ENCODE data around the gene STON1.

The STON1 gene

DNA sequence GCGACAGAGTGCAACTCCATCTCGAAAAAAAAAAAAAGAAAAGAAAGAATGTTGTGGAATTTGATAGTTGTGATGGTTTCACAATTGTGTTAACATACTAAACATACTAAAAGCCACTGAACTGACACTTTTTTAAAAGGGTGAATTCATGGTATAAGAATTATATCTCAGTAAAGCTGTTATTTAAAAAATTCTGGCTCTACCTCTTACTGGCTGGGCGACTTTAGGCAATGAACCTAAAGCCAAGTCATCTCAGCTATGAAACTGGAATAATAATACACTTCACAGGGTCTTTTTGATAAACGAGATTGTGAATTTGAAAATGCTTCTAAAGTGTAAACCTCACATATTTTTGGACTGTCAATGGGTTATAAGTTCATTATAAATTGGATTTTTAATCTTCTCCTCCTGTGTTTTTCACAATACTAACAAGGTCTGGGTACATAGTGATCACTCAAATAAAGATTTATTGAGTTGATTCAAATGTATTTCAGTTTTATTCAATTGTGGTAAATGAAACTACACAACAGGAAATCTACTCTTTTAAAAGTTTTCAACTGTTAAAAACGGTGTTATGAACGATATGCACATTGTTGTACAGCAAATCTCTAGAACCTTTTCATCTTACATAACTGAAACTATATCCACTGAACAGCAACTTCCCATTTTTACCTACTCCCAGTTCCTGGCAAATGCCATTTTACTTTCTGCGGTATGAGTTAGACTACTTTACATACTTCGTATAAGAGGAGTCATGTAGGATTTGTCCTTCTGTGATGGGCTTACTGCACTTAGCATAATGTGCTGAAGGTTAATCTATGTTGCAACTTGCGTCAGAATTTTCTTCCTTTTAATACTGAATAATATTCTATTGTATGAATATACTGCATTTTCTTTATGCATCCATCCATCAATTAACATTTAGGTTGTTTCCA, 44.7 kb downstream of the STON1 start:
- TF ChIP-seq, protein P1, sequence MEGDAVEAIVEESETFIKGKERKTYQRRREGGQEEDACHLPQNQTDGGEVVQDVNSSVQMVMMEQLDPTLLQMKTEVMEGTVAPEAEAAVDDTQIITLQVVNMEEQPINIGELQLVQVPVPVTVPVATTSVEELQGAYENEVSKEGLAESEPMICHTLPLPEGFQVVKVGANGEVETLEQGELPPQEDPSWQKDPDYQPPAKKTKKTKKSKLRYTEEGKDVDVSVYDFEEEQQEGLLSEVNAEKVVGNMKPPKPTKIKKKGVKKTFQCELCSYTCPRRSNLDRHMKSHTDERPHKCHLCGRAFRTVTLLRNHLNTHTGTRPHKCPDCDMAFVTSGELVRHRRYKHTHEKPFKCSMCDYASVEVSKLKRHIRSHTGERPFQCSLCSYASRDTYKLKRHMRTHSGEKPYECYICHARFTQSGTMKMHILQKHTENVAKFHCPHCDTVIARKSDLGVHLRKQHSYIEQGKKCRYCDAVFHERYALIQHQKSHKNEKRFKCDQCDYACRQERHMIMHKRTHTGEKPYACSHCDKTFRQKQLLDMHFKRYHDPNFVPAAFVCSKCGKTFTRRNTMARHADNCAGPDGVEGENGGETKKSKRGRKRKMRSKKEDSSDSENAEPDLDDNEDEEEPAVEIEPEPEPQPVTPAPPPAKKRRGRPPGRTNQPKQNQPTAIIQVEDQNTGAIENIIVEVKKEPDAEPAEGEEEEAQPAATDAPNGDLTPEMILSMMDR (conservative IDR thresholded peaks at IDR 0.05): no peak
- no peak overlapping the region for H3K27ac ChIP-seq

DNA sequence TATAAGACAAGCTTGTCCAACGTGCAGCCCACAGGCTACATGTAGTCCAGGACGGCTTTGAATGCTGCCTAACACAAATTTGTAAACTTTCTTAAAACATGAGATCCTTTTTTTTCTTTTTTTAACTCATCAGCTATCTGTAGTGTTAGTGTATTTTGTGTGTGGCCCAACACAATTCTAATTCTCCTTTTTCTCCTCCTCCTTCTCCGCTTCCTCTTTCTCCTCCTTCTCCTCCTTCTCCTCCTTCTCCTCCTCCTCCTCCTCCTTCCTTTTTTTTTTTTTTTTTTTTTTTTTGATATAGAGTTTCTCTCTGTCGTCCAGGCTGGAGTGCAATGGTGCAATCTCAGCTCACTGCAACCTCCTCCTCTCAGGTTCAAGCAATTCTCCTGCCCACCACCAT, 48.4 kb downstream of the STON1 start:
- TF ChIP-seq, protein P1 (conservative IDR thresholded peaks at IDR 0.05): no peak
- no peak overlapping the region for H3K27ac ChIP-seq

DNA sequence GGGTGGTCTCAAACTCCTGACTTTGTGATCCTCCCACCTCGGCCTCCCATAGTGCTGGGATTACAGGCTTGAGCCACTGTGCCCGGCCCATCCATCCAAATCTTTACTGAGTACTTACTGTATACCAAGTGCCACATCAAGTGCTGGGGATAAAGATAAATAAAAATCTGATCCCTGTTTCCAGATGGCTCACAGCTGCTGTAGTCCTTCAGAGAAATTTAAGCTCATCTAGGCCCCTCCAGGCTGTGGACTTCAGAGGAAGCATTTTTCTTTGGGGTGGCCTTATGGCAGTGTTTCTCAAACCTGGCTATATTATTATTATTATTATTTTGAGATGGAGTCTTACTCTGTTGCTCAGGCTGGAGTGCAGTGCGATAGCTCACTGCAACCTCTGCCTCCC, 54.0 kb downstream of the STON1 start:
- TF ChIP-seq, protein P1 (conservative IDR thresholded peaks at IDR 0.05): no peak
- no peak overlapping the region for H3K27ac ChIP-seq

DNA sequence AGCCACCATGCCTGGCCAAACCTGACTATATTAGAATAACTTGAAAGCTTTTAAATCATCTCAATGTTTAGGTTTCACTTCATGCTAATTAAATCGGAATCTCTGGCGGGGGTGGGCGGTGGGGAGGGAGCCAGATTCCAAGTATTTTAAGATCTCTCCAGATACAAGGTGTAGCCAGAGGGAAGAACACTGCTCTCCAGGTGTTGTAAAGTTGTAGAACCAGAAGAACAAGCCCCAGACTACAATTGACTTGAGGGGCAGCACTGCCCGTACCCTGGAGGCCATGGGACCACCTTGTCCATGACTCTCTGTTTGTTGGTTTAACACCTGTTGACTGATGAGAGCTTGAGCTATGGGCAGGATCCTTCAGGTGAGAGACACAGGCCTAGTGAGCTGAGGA, 54.6 kb downstream of the STON1 start:
- TF ChIP-seq, protein P1 (conservative IDR thresholded peaks at IDR 0.05): no peak
- no peak overlapping the region for H3K27ac ChIP-seq

DNA sequence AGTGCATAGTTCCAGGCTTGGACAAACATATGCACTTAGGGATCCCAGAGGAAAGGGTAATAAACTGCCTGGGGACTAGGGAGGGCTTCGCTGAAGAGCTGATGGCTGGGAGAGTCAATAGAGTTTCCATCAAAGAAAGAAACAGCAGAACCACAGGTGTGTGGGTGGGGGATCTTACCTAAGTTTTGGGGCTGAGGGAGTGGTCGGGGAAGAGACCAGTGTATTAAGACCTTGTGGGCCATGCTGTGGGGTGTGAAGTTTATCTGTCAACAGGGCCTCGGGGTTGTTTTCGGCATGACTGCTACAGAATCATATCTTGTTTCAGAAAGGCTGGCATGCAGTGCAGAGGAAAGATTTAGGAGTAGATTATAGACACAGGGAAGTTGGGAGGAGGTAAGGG, 56.5 kb downstream of the STON1 start:
- no peak overlapping the region for H3K27ac ChIP-seq

DNA sequence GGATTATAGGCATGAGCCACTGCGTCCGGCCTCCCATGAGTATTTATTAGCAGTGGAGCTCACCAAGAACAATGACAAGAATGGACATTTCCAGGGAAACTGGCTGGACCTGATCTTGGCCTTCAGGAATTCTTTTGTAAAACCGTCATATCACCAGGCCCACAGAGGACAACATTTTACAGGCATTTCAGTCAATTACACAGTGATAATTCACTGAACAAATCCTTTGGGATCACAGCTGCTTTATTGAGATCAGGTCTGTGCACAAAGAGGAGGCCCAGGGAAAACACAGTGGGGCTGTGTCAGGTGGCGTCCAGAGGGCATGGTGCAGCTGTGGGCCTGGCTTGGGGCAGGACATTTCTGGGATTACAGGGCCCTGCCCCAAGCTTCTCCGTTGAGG, 57.6 kb downstream of the STON1 start:
- 0 out of 2 replicates have a peak overlapping the region, but pooled peaks have one; percentile 11 for H3K27ac ChIP-seq
- TF ChIP-seq, protein P1 (conservative IDR thresholded peaks at IDR 0.05): no peak

More for the DNA sequence above, 56.5 kb downstream of the STON1 start:
- TF ChIP-seq, protein P1 (conservative IDR thresholded peaks at IDR 0.05): no peak

DNA sequence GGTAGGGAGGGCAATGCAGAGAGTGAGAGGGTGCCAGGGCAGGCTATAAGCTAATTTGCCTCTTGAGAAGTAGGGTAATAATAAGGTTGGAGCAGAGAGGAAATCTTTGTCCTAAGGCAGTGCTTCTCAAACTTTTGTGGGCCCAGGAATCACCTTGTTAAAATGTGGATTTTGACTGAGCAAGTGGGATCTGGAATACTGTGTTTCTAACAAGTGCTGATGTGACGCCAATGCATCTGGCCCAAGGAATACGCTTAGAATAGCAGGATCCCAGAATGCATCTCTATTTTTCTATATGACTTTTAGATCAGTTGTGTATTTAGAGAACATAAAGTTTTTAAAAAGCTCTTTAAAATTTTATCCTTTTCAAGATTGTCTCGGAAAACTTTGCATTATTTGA, 58.0 kb downstream of the STON1 start:
- TF ChIP-seq, protein P1 (conservative IDR thresholded peaks at IDR 0.05): no peak
- 0 out of 2 replicates have a peak overlapping the region, but pooled peaks have one; percentile 11 for H3K27ac ChIP-seq
